ENCODE data around the gene KIAA1671. TPM values are rescaled to one million over a fixed set of nuclear protein-coding genes. Genes with fewer than 3 reads are reported as not detected.

The KIAA1671 gene
- total RNA-seq, 4 donors from 2014 or later, result 30.6 to 52.7 (median 39.9) TPM

DNA sequence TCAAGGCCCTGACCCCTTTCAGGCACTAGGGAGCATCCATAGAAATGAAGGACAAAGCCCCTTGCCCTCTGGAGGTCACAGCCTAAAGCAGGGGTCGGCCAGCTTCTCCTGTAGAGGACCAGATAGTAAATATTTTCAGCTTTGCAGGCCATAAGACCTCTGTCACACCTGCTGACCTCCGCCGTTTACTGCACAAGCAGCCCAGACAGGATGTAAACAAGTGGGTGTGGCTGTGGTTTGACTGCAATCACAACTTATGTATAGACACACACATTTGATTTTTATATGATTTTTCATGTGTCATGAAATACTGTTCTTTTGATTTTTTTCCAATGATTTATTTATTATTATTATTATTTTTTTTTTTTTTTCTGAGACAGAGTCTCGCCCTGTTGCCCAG is 34.3 kb downstream of the KIAA1671 start:
- H3K36me3 ChIP-seq, result no peaks in the 10 kb centered on the region
- 66 to 75% methylated on average over 4 of the region's 4 CpGs for WGBS, 2 donors
- H3K4me3 ChIP-seq, result no peak overlapping the region
- H3K27ac ChIP-seq, result peak overlapping the region in 1 of 4 donors; percentile 80
- no peak for DNase-seq (ENCODE audit: low spot score in 2 of 2)
- H3K4me1 ChIP-seq, result peaks cover 0 to 98% (median 35%) of the 10 kb centered on the region in 4 donors
- TF ChIP-seq EP300 (IDR thresholded peaks at IDR 0.05) (no peak), POLR2A (IDR thresholded peaks at IDR 0.05) (no peak)
- TF ChIP-seq, protein P1, sequence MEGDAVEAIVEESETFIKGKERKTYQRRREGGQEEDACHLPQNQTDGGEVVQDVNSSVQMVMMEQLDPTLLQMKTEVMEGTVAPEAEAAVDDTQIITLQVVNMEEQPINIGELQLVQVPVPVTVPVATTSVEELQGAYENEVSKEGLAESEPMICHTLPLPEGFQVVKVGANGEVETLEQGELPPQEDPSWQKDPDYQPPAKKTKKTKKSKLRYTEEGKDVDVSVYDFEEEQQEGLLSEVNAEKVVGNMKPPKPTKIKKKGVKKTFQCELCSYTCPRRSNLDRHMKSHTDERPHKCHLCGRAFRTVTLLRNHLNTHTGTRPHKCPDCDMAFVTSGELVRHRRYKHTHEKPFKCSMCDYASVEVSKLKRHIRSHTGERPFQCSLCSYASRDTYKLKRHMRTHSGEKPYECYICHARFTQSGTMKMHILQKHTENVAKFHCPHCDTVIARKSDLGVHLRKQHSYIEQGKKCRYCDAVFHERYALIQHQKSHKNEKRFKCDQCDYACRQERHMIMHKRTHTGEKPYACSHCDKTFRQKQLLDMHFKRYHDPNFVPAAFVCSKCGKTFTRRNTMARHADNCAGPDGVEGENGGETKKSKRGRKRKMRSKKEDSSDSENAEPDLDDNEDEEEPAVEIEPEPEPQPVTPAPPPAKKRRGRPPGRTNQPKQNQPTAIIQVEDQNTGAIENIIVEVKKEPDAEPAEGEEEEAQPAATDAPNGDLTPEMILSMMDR (IDR thresholded peaks at IDR 0.05), result no peak
- H3K9me3 ChIP-seq, result no peaks in the 10 kb centered on the region
- no peaks in the 10 kb centered on the region for H3K27me3 ChIP-seq

DNA sequence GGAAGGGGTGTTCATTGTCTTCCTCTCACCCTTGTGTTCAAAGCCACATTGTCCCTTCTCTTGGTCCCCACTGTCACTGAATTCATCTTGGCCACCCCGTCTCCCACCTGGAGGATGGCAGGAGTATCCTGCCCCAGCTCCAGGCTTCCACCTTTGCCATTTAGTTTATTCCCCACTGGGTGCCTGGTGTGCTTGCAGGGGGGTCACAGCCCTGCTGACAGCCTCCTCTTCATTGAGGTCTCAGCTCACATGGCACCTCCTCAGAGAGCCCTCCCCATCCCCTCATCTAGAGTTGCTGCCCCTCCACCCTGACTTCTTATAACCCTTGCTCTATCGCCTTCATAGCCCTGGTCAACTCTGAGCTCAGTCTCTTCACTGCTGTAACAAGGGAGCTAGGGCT is 36.6 kb downstream of the KIAA1671 start:
- Histone ChIP-seq H3K4me3 (no peak overlapping the region), H3K27me3 (no peaks in the 10 kb centered on the region), H3K27ac (peak overlapping the region; percentile 64 to 89 (median 78)), H3K4me1 (peaks cover 0 to 86% (median 31%) of the 10 kb centered on the region in 4 donors), H3K36me3 (no peaks in the 10 kb centered on the region), H3K9me3 (no peaks in the 10 kb centered on the region)
- no peak for TF ChIP-seq EP300 (IDR thresholded peaks at IDR 0.05)
- TF ChIP-seq POLR2A (IDR thresholded peaks at IDR 0.05), result no peak
- TF ChIP-seq, protein P1 (IDR thresholded peaks at IDR 0.05), result no peak
- DNase-seq (ENCODE audit: low spot score in 2 of 2), result no peak
- 61 to 67% methylated on average over 2 of the region's 2 CpGs for WGBS, 2 donors

DNA sequence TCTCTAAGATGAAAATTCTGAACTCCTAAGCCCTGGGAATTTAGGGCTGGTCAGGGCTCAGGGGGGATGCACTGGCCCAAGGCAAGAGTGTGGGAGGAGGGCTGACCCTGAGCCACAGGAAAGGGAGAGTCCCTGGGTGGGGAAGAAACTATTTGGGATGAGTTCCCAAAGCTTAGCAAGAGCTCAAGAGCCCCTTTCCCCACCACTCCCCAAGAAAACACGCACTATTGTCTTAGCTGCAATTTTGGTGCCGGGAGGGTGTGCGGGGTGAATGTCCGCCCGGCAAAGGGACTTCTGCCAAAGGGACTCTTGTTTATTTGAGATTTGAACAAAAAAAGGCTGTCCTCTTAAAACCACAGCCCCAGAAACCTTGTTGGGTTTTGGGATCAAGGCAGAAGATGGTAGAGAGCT is 37.0 kb downstream of the KIAA1671 start:
- Histone ChIP-seq H3K4me3 (no peak overlapping the region), H3K4me1 (peaks cover 0 to 86% (median 29%) of the 10 kb centered on the region in 4 donors), H3K36me3 (no peaks in the 10 kb centered on the region), H3K27me3 (no peaks in the 10 kb centered on the region), H3K9me3 (no peaks in the 10 kb centered on the region), H3K27ac (peak overlapping the region; percentile 64 to 89 (median 78))
- peak; percentile 44 to 51 for DNase-seq (ENCODE audit: low spot score in 2 of 2)
- 12 to 14% methylated on average over 5 of the region's 5 CpGs for WGBS, 2 donors
- TF ChIP-seq, protein P1 (IDR thresholded peaks at IDR 0.05), result no peak
- TF ChIP-seq EP300 (IDR thresholded peaks at IDR 0.05), result peak in 1 of 2 donors; percentile 34

DNA sequence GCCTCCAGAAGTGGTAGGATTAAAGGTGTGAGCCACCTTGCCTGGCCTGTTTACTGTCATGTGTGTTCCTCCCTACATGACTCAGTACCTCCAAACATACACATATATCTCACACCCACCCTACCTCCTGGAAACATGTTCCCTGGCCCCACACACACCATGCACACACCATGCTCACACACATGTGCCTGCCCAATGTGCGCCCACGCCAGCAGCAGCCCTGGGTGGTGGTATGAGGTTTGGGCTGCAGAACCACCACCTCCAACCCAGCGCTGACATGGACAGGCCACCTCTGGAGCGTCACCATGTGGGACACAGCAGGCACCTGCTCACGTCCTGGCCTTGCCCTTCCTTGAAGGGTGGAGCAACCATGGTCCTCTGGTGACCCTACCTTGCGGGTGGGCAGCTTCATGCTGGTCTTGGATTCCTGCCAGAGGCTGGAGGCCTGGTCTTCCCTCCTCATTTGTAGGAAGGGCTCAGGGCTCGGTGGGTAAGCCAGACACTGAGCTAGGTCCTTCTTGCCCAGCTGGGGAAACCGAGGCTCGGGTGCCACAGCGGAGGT is 37.9 kb downstream of the KIAA1671 start:
- H3K4me3 ChIP-seq, result no peak overlapping the region
- WGBS, 2 donors, result 86 to 91% methylated on average over 10 of the region's 10 CpGs
- DNase-seq (ENCODE audit: low spot score in 2 of 2), result no peak

DNA sequence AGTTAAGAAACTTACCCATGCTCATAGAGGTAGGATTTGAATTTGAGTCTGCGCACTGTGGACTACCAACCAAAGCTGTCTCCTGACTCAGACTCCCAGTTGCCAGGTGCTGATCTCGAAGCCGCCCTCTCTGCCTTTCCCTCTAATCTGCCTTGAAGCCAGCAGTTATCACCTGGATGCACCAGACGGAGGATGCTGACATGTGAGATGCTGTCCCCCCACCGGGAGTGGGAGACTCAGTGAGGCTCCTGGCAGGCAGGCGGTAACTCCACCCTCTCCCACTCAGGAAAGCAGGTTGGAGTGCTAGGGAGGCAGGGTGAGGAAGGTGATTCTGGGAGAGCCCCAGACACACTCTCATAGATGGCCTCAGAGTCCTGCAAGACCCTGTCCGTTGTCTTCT is 40.4 kb downstream of the KIAA1671 start:
- TF ChIP-seq POLR2A (IDR thresholded peaks at IDR 0.05), result no peak
- TF ChIP-seq, protein P1 (IDR thresholded peaks at IDR 0.05), result no peak
- TF ChIP-seq EP300 (IDR thresholded peaks at IDR 0.05), result no peak
- H3K9me3 ChIP-seq, result no peaks in the 10 kb centered on the region
- no peak for DNase-seq (ENCODE audit: low spot score in 2 of 2)
- no peaks in the 10 kb centered on the region for H3K27me3 ChIP-seq
- 78 to 94% methylated on average over 7 of the region's 7 CpGs for WGBS, 2 donors
- peaks cover 0 to 76% (median 37%) of the 10 kb centered on the region in 4 donors for H3K4me1 ChIP-seq
- H3K4me3 ChIP-seq, result no peak overlapping the region
- H3K36me3 ChIP-seq, result no peaks in the 10 kb centered on the region
- peak overlapping the region in 2 of 4 donors; percentile 86 to 89 for H3K27ac ChIP-seq

More for the DNA sequence above, 37.9 kb downstream of the KIAA1671 start:
- TF ChIP-seq EP300 (IDR thresholded peaks at IDR 0.05), result no peak
- Histone ChIP-seq H3K4me1 (peaks cover 0 to 80% (median 29%) of the 10 kb centered on the region in 4 donors), H3K27ac (peak overlapping the region; percentile 64 to 89 (median 78)), H3K9me3 (no peaks in the 10 kb centered on the region), H3K36me3 (no peaks in the 10 kb centered on the region), H3K27me3 (no peaks in the 10 kb centered on the region)
